HG02852 (cell line): ENCODE measurements around the gene SNRNP27.
"Not testable (repeated sequence)": the region's sequence is repeated elsewhere in the genome, so short reads cannot be mapped to it uniquely, and the experiment has no call there.

Experiments used
- ATAC-seq: cut with Tn5 transposase; IDR thresholded peaks from one replicate; pipeline ENCODE4 v1.9.1; 2021; ENCODE audit warnings: mild to moderate bottlenecking, moderate library complexity; ENCODE audit not compliant: unreplicated experiment

SNRNP27 gene

GRCh38 chr2:69893684-69894551 is at the start of gene SNRNP27:
TSS of gene SNRNP27 (plus strand) at chr2:69893956. CDS start at chr2:69893985, 29 bp downstream.
- ATAC-seq: peak; percentile 82

GRCh38 chr2:69843993-69844392 is 49.8 kb upstream of the SNRNP27 start:
- no peak for ATAC-seq

DNA sequence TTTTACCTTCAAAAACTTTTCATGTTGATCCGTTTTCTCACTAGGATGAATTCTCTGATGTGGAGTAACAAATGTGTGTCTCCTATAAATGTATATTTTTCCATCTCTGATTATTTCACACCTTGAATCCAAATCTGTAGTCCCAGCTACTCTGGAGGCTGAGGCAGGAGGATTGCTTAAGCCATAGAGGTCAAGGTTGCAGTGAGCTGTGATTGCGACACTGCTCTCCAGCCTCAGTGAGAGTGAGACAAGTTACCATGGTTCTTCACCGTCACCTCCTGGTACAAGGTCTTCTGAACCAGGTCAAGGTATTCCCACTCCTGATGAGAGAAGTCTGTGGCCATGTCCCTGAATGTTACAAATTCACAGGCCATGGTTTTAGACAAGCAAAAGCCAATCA is 49.2 kb upstream of the SNRNP27 start:
- ATAC-seq: no peak

- ATAC-seq: no peak
These were observed 47.3 kb upstream of the SNRNP27 start for GRCh38 chr2:69846182-69847067.

DNA sequence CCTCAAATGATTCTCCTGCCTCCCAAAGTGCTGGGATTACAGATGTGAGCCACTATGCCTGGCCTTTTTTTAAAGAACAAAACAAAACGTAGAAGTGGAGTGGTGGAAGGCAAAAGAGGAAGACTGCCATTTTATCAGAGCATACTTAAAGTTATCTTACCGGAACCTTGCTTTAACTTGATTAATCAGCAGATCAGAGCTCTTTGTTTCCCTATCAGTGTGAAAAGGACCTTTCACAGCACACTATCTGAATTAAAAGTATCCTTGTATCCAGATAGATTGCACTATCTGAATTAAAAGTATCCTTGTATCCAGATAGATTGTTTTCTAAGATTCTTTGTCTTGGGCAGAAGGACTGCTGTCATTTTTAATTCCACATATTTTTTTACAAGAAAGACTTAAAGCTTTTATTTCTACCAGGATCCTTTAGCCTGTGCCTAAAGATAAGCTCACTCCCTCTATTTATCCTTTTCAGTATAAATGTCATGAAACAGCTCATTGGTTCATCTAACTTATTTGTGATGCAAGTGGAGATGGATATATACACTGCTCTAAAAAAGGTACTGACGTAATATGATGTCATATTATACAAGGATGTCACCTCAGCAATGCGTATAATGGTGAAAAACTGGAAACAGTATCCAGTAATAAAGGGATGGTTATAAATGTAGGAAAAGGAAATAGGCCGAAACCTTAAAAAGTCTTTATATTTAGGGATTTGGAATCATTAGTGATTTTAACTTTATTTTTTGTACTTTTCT is 46.5 kb upstream of the SNRNP27 start:
- no peak for ATAC-seq

DNA sequence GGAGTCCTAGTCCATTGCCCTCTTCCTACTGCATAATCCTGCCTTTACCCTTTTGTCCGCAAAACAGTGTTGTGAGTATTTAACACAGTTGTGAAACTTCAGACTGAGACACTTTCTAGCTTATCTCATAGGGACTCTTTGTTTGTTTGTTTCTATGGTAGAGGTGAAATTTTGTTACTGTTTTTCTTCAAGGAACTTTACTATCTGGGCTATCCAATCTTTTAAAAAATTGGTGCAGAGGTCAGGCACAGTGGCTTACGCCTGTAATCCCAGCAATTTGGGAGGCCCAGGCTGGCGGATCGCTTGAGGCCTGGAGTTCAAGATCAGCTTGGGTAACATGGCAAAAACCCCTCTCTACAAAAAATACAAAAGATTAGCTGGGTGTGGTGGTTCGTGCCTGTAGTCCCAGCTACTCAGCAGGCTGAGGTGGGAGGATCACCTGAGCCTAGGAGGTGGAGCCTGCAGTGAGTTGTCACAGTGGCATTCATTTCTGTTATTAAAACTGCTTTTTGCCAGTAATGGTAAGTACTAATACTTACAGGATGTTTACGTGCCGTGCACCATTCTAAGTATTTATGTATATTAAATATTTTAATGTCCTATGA is 45.5 kb upstream of the SNRNP27 start:
- ATAC-seq: no peak

DNA sequence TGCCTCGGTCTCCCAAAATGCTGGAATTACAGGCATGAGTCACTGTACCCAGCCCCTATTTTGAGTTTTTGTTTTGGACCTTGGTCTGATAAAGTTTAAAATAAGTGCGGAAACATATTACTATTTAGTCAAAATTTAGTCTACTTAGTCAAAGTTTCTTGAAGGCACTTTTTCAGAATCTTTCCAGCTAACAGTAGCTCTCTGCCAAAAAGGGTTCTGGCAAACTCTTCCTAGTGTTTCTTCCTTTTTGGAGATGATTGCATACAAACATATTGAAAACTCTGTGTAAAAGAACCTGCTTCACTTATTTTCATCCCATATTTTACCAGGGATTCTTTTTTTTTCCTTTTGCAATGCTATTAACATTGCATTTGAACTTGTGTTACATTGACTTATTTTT is 35.5 kb upstream of the SNRNP27 start:
- no peak for ATAC-seq

- no peak for ATAC-seq
These were observed 30.5 kb upstream of the SNRNP27 start for GRCh38 chr2:69863298-69863697.

DNA sequence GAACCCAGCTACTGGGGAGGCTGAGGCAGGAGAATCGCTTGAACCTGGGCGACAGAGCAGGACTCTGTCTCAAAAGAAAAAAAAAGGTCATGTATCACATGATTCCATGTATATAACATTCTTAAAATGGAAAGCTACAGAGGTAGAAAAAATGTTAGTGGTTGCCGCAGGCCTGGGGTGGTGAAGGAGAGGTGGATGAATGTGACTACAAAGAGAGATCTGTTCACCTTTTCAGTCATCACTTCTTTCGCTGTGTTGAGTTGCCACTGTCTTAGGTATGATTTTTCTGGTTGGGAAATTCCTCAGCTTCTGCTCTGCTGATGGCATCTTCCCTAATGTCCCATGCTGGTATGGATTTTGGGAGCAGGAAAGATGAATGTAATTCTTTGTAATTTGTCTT is 5.3 kb upstream of the SNRNP27 start:
- no peak for ATAC-seq

GRCh38 chr2:69889302-69889701 is 4.5 kb upstream of the SNRNP27 start:
- no peak for ATAC-seq

DNA sequence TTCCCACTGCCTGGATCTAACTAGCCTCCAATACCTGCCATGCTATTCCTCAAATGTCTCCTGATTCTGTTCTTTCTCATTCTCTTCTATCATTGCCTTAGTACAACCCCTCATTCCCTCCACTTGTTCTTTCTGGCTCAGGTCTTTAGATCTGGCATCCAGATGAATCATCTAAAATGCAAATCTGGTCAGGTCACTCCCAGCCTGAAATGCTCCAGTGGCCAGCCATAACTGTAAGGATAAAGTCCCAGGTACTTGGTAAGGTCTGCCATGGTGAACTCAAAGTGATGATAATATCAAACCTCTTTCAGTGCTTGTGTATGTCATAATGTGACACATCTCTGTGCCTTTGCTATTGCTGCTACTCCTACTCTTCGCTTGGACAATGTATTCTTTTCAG is 2.9 kb upstream of the SNRNP27 start:
- ATAC-seq: no peak

DNA sequence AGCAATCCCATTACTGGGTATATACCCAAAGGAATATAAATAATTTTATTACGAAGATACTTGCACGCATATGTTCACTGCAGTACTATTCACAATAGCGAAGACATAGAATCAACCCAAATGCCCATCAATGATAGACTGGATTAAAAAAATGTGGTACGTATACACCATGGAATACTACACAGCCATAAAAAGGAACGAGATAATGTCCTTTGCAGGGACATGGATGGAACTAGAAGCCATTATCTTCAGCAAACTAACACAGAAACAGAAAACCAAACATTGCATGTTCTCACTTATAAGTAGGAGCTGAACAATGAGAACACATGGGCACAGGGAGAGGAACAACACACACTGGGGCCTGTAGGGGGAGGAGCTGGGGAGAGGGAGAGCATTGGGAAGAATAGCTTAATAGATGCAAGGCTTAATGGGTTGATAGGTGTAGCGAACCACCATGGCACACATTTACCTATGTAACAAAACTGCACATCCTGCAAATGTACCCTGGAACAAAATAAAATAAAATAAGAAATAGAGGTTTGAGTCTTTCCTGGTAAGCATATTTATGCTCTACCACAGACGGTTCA is 825 bp upstream of the SNRNP27 start:
- ATAC-seq: not testable (repeated sequence)

DNA sequence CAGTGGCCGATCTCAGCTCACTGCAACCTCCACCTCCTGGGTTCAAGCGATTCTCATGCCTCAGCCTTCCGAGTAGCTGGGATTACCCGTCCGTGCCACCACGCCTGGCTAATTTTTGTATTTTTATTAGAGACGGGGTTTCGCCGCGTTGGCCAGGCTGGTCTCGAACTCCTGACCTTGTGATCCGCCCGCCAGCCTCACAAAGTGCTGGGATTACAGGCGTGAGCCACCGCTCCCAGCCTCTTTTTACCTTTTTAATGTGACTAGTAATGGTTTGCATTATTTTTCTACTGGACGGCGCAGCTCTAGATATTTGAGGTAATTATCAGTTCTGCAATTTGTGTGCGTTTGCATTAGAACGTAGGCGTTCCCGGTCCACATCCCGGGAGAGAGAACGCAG is 981 bp downstream of the SNRNP27 start:
- not testable (repeated sequence) for ATAC-seq

GRCh38 chr2:69902213-69902922 is 8.6 kb downstream of the SNRNP27 start:
- no peak for ATAC-seq

GRCh38 chr2:69907216-69907615 is 13.5 kb downstream of the SNRNP27 start:
- no peak for ATAC-seq

GRCh38 chr2:69911985-69912563 is 18.3 kb downstream of the SNRNP27 start:
- ATAC-seq: no peak

GRCh38 chr2:69914164-69914949 is 20.6 kb downstream of the SNRNP27 start:
- ATAC-seq: peak; percentile 90
